Thymus (tissue), 11 donors: ENCODE data around the gene NTM. TPM values are rescaled to one million over a fixed set of nuclear protein-coding genes. Genes with fewer than 3 reads are reported as not detected.

ENCODE experiments used
- DNase-seq, 9 donors: peaks; one replicate each; pipeline ENCODE4 v3.0.0-alpha.2; 2013; ENCODE audit warnings: low spot score in 9 of 9, low read depth in 6 of 9, missing footprints in 1 of 9
- H3K27ac ChIP-seq, 2 donors: one replicate each; pipeline ENCODE4 v1.5.1; 2013; ENCODE audit warnings: control low read depth in 1 of 2, low read depth in 1 of 2, low read length in 1 of 2, mild to moderate bottlenecking in 1 of 2, moderate library complexity in 1 of 2
- H3K27me3 ChIP-seq, 2 donors: one replicate each; pipeline ENCODE4 v1.5.1; 2013; ENCODE audit warnings: low read length in 1 of 2; ENCODE audit not compliant: control insufficient read depth in 2 of 2, insufficient read depth in 1 of 2
- H3K36me3 ChIP-seq, 2 donors: one replicate each; pipeline ENCODE4 v1.5.1; 2013; ENCODE audit warnings: low read length in 1 of 2, mild to moderate bottlenecking in 1 of 2, moderate library complexity in 1 of 2; ENCODE audit not compliant: control insufficient read depth in 2 of 2, insufficient read depth in 2 of 2
- H3K4me1 ChIP-seq, 2 donors: one replicate each; pipeline ENCODE4 v1.5.1; 2013; ENCODE audit warnings: low read length in 2 of 2; ENCODE audit not compliant: control insufficient read depth in 2 of 2, insufficient read depth in 2 of 2
- H3K4me3 ChIP-seq, 2 donors: one replicate each; pipeline ENCODE4 v1.5.1; 2013; ENCODE audit warnings: low read length in 2 of 2, control low read depth in 1 of 2, mild to moderate bottlenecking in 1 of 2
- H3K9me3 ChIP-seq, 2 donors: one replicate each; pipeline ENCODE4 v1.5.1; 2013; ENCODE audit warnings: low read length in 1 of 2, mild to moderate bottlenecking in 1 of 2; ENCODE audit not compliant: control insufficient read depth in 2 of 2, insufficient read depth in 1 of 2
- WGBS: extraction: QIAGEN DNeasy Blood & Tissue Kit; methylation state at CpG from one replicate; pipeline ENCODE4 v1.1.7; 2013; 5-methylcytosine and 5-hydroxymethylcytosine counted together
- polyA plus RNA-seq: library from polyadenylated mRNA; stranded (reverse); fragments of 200-250 nt; gene quantifications from one replicate; pipeline ENCODE4 v1.2.3, GENCODE V29; 2013
- total RNA-seq: library from RNA; stranded (reverse); fragments of 120-200 nt; gene quantifications from one replicate; pipeline ENCODE4 v1.2.4, GENCODE V29; 2013
- donor health status: healthy.

NTM gene
- total and polyA plus RNA-seq, 2 donors: 0.18 to 0.47 TPM

DNA sequence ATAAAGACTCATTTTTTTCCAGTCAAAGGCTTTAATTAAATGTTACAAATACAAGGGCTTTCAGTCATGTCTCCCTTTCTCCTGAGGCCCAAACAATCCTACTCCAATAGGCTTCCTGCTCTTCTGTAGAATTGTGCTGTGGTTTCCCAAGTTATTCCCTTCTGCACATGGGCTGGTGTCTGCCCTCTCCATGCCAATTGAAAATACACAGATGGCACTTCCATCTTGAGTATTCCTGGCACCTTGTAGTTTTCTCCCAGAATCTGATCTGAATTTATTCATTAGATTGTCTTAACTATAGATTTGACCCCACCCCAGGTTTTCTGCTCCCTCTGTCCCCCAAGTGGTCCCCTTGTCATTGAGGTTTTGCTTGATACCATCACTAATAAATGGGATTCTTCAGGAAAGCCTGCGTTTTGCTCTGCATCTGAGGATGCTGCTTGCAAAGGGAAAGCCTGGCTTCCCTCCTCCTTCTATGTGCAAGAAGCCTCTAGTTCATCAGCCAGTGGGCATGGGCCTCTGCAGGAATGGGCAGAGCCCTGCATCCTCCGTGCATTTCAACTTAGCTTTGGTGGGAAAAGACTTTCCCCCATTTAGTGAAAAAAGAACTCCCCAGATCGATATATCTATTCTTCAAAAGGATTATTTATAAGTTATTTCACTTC lies 926.7 kb downstream of the NTM start:
- 93% methylated on average over 3 of the region's 3 CpGs for WGBS
- no peak overlapping the region for H3K4me3 ChIP-seq

DNA sequence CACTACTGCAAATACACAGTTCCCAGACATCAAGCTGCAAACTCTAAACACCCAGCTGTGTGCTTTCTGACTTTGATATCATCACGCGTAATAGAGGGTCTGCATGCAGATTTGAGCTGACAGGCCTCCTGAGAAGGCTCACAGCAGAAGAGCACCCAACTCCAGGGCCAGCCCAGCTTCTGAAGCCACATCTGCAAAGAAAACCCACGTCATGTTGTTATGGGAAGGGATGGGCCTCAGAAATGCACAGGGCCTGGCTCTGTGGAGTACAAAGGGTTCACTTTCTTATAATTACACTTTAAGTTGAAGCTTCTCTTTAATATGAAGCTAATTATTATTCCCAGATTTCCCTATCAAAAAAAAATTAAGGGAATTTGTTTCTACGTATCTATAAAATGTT lies 927.9 kb downstream of the NTM start:
- Histone ChIP-seq H3K27me3 (no peaks in the 10 kb centered on the region), H3K4me3 (no peak overlapping the region), H3K4me1 (no peaks in the 10 kb centered on the region), H3K9me3 (no peaks in the 10 kb centered on the region), H3K36me3 (no peaks in the 10 kb centered on the region), H3K27ac (no peak overlapping the region)
- DNase-seq: no peak
- 90% methylated on average over 4 of the region's 4 CpGs for WGBS

More for the DNA sequence above, 926.7 kb downstream of the NTM start:
- Histone ChIP-seq H3K27ac (no peak overlapping the region), H3K27me3 (no peaks in the 10 kb centered on the region), H3K36me3 (no peaks in the 10 kb centered on the region), H3K9me3 (no peaks in the 10 kb centered on the region), H3K4me1 (no peaks in the 10 kb centered on the region)
- no peak for DNase-seq

DNA sequence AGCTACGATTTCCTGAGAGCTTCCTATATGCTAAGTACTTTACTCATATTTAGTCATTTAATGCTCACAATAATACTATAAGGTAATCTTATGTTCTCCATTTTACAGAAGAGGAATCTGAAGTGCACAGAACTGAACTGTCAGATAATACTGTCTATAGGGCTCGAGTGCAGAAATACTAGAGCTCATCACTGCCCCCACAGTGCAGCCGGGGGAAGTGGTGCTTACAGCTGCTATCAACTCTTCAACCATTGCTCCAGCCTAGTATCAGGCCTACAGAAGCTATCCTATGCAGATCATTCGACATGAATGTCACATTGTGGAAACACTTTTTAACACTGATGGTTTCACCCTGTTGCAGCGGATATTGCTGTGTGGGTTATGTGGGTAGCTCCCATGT lies 929.9 kb downstream of the NTM start:
- Histone ChIP-seq H3K27me3 (no peaks in the 10 kb centered on the region), H3K4me3 (no peak overlapping the region), H3K9me3 (no peaks in the 10 kb centered on the region), H3K4me1 (no peaks in the 10 kb centered on the region), H3K36me3 (no peaks in the 10 kb centered on the region), H3K27ac (no peak overlapping the region)
- DNase-seq: no peak
- 75% methylated on average over 5 of the region's 5 CpGs for WGBS

DNA sequence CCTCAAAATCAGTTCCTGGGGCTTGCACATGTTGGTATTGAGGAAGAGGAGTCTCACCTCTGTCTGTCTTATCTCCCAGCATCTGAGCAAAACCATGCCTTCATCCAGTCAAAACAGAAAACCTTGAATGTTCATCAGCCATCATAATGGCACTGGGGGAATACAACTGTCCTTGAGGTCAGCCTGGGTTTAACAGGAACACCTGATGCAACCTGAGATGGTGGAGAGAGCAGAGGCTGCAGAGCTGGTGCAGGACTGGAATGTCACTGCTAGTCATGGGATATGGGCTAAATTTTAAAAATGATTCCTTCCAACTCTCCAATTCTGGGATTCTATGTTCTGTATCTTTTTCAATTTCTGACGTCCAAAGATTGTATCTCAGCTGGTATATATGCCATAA lies 931.0 kb downstream of the NTM start:
- Histone ChIP-seq H3K27me3 (no peaks in the 10 kb centered on the region), H3K27ac (no peak overlapping the region), H3K36me3 (no peaks in the 10 kb centered on the region), H3K9me3 (no peaks in the 10 kb centered on the region), H3K4me1 (no peaks in the 10 kb centered on the region), H3K4me3 (no peak overlapping the region)
- WGBS: 78% methylated on average over 1 of the region's 1 CpG
- DNase-seq: no peak

DNA sequence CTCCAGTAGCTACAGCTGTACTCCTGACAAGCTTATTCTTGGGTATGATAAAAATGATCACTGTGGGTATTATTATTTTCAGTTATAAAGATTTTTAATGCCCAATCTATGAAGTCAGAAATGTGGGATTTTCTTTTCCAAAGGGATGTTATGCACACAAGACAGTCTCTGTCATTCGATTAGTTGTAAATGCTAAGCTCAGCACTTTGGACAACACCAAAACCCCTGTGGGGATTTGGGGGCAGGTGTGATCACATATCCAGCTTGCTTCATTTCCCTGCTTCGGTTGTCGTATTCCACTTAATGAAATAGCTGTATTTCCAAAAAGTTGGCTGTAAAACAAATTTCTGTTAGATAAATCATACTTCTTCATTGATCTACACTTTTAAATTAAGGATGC lies 931.5 kb downstream of the NTM start:
- no peak overlapping the region for H3K27ac ChIP-seq
- no peaks in the 10 kb centered on the region for H3K27me3 ChIP-seq
- no peak overlapping the region for H3K4me3 ChIP-seq
- no peaks in the 10 kb centered on the region for H3K4me1 ChIP-seq
- WGBS: 88% methylated on average over 3 of the region's 3 CpGs
- H3K36me3 ChIP-seq: no peaks in the 10 kb centered on the region
- no peak for DNase-seq
- no peaks in the 10 kb centered on the region for H3K9me3 ChIP-seq

DNA sequence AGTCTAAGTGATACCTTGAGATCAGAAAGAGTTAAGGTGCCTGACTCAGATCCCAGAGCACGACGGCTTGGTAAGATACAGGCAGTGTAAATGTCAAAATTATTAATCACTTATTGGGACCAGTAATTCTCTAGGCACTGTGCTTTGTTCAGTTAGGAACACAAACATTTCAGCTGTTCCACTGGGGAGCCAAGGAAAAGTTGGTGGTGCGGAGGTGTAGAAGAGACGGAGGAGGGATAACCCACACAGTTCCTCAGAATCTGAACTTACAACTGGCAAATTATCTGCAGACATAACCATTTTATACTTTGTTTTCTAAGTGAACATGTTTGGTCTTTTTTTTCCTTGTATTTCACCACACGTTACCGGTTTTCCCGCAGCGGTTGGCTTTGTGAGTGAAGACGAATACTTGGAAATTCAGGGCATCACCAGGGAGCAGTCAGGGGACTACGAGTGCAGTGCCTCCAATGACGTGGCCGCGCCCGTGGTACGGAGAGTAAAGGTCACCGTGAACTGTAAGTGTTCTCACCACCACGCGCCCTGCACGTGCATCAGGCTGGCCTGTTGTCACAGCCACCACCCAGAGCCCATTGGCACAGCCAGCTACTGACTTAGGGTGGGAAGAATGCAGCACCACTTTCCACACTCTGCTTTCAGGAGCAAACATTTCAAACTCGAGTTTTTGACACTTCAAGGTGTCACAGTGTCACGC lies 937.0 kb downstream of the NTM start:
- Histone ChIP-seq H3K4me1 (no peaks in the 10 kb centered on the region), H3K9me3 (no peaks in the 10 kb centered on the region), H3K27me3 (no peaks in the 10 kb centered on the region), H3K36me3 (no peaks in the 10 kb centered on the region), H3K27ac (no peak overlapping the region), H3K4me3 (no peak overlapping the region)
- DNase-seq: no peak
- 91% methylated on average over 21 of the region's 21 CpGs for WGBS

DNA sequence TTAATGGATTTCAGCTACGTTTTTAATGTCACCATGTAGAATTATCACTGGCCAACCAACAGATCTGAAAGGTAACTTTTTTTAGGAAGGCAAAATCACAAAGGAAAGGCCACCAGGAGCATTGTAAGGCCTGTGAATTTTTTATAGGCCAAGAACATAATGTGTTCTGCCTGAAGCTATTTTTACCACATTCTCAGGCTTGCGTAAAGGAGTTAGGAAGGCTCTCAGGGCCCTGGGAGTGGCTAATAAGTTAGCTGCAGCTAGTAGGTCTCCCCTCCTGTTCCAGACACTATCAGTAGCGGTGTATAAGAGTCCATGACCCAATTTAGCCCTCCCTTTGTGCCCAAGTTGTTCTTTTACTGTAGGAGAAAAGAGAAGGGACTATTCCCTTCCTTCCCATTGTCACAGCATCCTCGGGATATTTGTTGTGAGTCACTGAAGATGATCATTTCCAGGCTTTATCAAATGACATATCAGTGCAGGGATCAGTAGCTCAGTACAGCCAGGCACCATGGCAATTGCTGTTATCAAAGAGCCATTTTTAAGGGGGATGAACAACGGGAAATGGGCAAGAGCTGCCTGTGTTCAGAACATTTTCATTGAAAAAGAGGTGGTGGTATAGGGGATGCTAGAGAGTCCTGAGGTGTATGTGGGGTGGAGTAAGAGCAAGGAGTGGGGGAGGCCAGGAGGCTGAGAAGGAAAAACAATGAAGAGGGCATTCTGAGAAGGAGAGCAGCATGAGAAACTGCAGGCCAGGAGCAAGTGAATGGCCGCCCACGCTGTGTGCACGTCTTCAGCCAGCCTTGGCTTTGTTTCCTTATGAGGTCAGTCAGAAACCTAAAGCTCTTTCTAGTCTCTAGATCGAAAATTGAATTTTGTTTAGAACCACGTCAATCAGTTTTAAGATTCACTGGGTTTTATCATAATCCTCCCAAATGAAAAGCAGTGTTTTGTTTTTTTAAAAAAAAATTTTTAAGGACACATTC lies 940.3 kb downstream of the NTM start:
- no peaks in the 10 kb centered on the region for H3K27me3 ChIP-seq
- no peaks in the 10 kb centered on the region for H3K9me3 ChIP-seq
- H3K4me1 ChIP-seq: no peaks in the 10 kb centered on the region
- DNase-seq: no peak
- 79% methylated on average over 10 of the region's 10 CpGs for WGBS
- no peaks in the 10 kb centered on the region for H3K36me3 ChIP-seq
- no peak overlapping the region for H3K4me3 ChIP-seq
- H3K27ac ChIP-seq: no peak overlapping the region

DNA sequence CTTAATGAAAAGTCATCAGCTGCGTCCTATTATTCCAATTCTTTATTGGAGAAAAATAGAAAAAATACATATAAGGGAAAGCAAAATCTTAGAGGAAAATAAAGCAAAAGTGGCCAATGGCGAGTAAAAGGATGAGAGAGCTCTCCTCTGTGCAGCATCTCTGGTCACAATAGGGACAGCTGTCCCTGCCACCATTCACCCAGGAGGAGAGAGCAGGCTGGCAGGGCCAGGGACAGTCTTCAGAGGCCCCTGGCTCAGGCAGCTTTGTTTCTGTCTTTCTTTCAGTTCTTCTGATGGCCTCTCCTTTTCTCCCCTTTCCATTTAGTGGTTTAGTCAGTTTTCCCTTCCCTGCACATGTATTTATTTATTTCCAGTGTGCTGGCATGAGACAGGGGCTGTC lies 941.3 kb downstream of the NTM start:
- WGBS: 90% methylated on average over 2 of the region's 2 CpGs
- no peaks in the 10 kb centered on the region for H3K9me3 ChIP-seq
- no peaks in the 10 kb centered on the region for H3K4me1 ChIP-seq
- H3K36me3 ChIP-seq: no peaks in the 10 kb centered on the region
- H3K4me3 ChIP-seq: no peak overlapping the region
- no peak for DNase-seq
- no peaks in the 10 kb centered on the region for H3K27me3 ChIP-seq
- H3K27ac ChIP-seq: no peak overlapping the region

DNA sequence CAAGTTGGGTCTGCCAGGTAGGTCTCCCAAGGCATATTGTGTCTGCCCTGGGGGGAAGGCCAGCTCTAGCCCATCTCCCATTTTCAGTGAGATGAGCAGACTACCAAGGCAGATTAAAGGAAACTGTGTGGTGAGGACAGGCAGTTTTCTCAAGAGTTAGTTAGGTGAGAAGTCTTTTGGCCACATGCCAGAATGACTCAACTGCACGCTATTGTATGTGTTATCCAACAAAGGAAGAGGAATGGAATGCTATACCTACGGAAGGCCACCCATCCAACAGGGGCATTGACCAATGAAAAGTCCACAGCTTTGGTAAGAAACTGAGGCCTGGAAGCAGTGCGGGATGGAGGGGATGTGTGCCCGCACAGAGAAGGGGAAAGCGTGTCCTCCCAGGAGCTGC lies 941.7 kb downstream of the NTM start:
- Histone ChIP-seq H3K4me3 (no peak overlapping the region), H3K36me3 (no peaks in the 10 kb centered on the region), H3K4me1 (no peaks in the 10 kb centered on the region), H3K9me3 (no peaks in the 10 kb centered on the region), H3K27me3 (no peaks in the 10 kb centered on the region), H3K27ac (no peak overlapping the region)
- WGBS: 91% methylated on average over 5 of the region's 5 CpGs
- no peak for DNase-seq
